ENCODE data around the gene INTU.

- TF ChIP-seq POLR2AphosphoS5 (IDR thresholded peaks at IDR 0.05; ENCODE audit: low read depth, low read length) (no peak), SIN3A (IDR thresholded peaks at IDR 0.05; ENCODE audit: borderline replicate concordance, insufficient read depth, low read length) (no peak), TAF1 (IDR thresholded peaks at IDR 0.05; ENCODE audit: borderline replicate concordance, insufficient read depth, low read length) (no peak), FOXP2 (optimal IDR thresholded peaks at IDR 0.05; ENCODE audit: borderline replicate concordance, extremely low read depth, extremely low read length, insufficient read depth) (no peak)
- TF ChIP-seq, protein P1, sequence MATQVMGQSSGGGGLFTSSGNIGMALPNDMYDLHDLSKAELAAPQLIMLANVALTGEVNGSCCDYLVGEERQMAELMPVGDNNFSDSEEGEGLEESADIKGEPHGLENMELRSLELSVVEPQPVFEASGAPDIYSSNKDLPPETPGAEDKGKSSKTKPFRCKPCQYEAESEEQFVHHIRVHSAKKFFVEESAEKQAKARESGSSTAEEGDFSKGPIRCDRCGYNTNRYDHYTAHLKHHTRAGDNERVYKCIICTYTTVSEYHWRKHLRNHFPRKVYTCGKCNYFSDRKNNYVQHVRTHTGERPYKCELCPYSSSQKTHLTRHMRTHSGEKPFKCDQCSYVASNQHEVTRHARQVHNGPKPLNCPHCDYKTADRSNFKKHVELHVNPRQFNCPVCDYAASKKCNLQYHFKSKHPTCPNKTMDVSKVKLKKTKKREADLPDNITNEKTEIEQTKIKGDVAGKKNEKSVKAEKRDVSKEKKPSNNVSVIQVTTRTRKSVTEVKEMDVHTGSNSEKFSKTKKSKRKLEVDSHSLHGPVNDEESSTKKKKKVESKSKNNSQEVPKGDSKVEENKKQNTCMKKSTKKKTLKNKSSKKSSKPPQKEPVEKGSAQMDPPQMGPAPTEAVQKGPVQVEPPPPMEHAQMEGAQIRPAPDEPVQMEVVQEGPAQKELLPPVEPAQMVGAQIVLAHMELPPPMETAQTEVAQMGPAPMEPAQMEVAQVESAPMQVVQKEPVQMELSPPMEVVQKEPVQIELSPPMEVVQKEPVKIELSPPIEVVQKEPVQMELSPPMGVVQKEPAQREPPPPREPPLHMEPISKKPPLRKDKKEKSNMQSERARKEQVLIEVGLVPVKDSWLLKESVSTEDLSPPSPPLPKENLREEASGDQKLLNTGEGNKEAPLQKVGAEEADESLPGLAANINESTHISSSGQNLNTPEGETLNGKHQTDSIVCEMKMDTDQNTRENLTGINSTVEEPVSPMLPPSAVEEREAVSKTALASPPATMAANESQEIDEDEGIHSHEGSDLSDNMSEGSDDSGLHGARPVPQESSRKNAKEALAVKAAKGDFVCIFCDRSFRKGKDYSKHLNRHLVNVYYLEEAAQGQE (IDR thresholded peaks at IDR 0.05; ENCODE audit: insufficient read depth in 1 of 2, low read depth in 2 of 2, low read length in 2 of 2): no peak
Measured at GRCh38 chr4:127623797-127624083, 9.0 kb upstream of the INTU start.

Measured in PFSK-1 (cell line).